ENCODE data around the gene SPATA22. TPM values are rescaled to one million over a fixed set of nuclear protein-coding genes. Genes with fewer than 3 reads are reported as not detected.

SPATA22 gene
- total RNA-seq, 6 experiments from 2014 or later, result not detected

- TF ChIP-seq CTCF (IDR thresholded peaks at IDR 0.05), result no peak
- no peak for TF ChIP-seq POLR2A (IDR thresholded peaks at IDR 0.05)
- no peaks in the 10 kb centered on the region for H3K9me3 ChIP-seq
- DNase-seq (no peak), ATAC-seq (no peak)
- intact Hi-C loops (cut with DNase I), result no loop called here
- no peaks in the 10 kb centered on the region for H3K27me3 ChIP-seq
- H3K36me3 ChIP-seq, result no peaks in the 10 kb centered on the region
- 58% methylated on average over 5 of the region's 5 CpGs for WGBS (ENCODE audit: insufficient coverage, low coverage, low lambda C conversion rate, missing lambda C conversion rate)
- H3K4me3 ChIP-seq, result no peak overlapping the region
- H3K27ac ChIP-seq, result no peak overlapping the region
- peaks cover 0 to 3% (median 0%) of the 10 kb centered on the region in 4 donors for H3K4me1 ChIP-seq
These were observed 29.7 kb upstream of the SPATA22 start for GRCh38 chr17:3501344-3501743.

GRCh38 chr17:3497101-3497500 is 25.5 kb upstream of the SPATA22 start:
- TF ChIP-seq CTCF (IDR thresholded peaks at IDR 0.05), result no peak
- TF ChIP-seq POLR2A (IDR thresholded peaks at IDR 0.05), result no peak
- no peak for DNase-seq
- H3K27me3 ChIP-seq, result no peaks in the 10 kb centered on the region
- intact Hi-C loops (cut with DNase I), result no loop called here
- no peak overlapping the region for H3K4me3 ChIP-seq
- H3K36me3 ChIP-seq, result no peaks in the 10 kb centered on the region
- H3K27ac ChIP-seq, result no peak overlapping the region
- WGBS (ENCODE audit: insufficient coverage, low coverage, low lambda C conversion rate, missing lambda C conversion rate), result 87% methylated on average over 4 of the region's 7 CpGs
- no peaks in the 10 kb centered on the region for H3K4me1 ChIP-seq
- no peaks in the 10 kb centered on the region for H3K9me3 ChIP-seq
- no peak for ATAC-seq

GRCh38 chr17:3485481-3486068 is 14.0 kb upstream of the SPATA22 start:
- intact Hi-C loops (cut with DNase I), result no loop called here
- 27% methylated on average over 8 of the region's 8 CpGs for WGBS (ENCODE audit: insufficient coverage, low coverage, low lambda C conversion rate, missing lambda C conversion rate)
- ATAC-seq, result peak; percentile 80 to 96 (median 94)
- Histone ChIP-seq H3K4me3 (no peak overlapping the region), H3K36me3 (no peaks in the 10 kb centered on the region), H3K9me3 (no peaks in the 10 kb centered on the region), H3K27ac (peak overlapping the region in 1 of 3 donors; percentile 39), H3K27me3 (no peaks in the 10 kb centered on the region), H3K4me1 (peaks cover 0 to 5% (median 0%) of the 10 kb centered on the region in 4 donors)
- TF ChIP-seq CTCF (IDR thresholded peaks at IDR 0.05), result no peak
- TF ChIP-seq POLR2A (IDR thresholded peaks at IDR 0.05), result no peak
- DNase-seq, result peak; percentile 29 to 81 (median 63)

GRCh38 chr17:3482852-3483251 is 11.2 kb upstream of the SPATA22 start:
- Histone ChIP-seq H3K4me3 (no peak overlapping the region), H3K27me3 (no peaks in the 10 kb centered on the region), H3K36me3 (no peaks in the 10 kb centered on the region), H3K4me1 (peaks cover 0 to 5% (median 0%) of the 10 kb centered on the region in 4 donors), H3K9me3 (no peaks in the 10 kb centered on the region), H3K27ac (no peak overlapping the region)
- 61% methylated on average over 3 of the region's 3 CpGs for WGBS (ENCODE audit: insufficient coverage, low coverage, low lambda C conversion rate, missing lambda C conversion rate)
- DNase-seq (no peak), ATAC-seq (no peak)
- no peak for TF ChIP-seq CTCF (IDR thresholded peaks at IDR 0.05)
- TF ChIP-seq POLR2A (IDR thresholded peaks at IDR 0.05), result no peak
- intact Hi-C loops (cut with DNase I), result no loop called here

Measured in right lobe of liver (tissue), 6 donors.